Medulla oblongata (tissue), 1 donor: ENCODE measurements around the gene ESR1.
"Not testable (repeated sequence)": the region's sequence is repeated elsewhere in the genome, so short reads cannot be mapped to it uniquely, and the experiment has no call there.

Source experiments
- DNase-seq: peaks from one replicate; pipeline ENCODE4 v3.0.0-alpha.2; 2015; ENCODE audit errors: extremely low spot score

Gene ESR1

DNA sequence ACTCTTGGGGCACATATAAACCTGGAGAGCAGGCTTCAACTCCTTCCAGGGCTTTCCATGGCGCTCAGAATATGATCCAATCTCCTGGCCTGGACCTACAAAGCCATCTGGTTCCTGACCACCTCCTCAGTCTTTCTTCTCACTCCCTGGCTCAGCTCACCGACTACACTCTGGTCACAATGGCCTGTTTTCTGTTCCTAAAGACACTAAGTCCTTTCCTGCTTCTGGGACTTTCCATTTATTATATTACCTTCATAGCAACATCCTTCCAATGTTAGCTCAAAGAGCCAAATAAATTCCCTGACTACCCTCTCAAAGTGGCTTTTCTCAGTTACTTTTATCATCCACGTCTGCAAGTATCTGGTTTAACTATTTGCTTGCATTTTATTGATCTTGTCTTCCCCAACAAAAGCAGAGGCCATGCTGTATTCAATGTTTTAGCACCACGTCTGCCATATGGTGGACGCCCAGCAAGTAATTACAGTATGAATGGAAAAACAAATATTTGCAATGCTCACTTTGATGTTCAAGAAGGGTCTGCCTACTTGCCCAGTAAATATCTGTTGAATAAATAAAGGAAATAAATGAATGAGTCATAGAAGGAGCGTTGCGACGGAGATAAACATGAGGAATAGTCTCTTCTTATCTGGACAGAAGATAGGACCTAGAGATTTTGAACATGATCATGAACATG, 328.4 kb downstream of the ESR1 start:
- DNase-seq = no peak

DNA sequence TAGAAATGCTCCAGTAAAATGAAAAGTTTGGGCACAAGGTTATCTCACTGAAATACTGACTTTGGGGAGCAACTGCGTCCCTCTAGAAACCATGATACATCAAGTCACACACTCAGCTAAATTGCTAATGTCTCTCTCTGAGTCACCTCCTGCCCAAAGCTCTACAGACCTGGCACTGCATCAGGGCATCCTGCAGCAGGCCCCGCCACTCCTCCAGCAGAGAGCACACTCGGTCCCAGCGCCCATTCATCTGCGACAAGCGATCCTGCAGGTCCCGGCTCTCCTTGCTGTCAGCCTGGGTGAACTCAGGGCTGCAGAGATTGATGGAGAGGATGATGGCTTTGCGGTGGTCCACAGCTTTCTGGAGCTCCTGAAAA, 329.0 kb downstream of the ESR1 start:
- DNase-seq = no peak

DNA sequence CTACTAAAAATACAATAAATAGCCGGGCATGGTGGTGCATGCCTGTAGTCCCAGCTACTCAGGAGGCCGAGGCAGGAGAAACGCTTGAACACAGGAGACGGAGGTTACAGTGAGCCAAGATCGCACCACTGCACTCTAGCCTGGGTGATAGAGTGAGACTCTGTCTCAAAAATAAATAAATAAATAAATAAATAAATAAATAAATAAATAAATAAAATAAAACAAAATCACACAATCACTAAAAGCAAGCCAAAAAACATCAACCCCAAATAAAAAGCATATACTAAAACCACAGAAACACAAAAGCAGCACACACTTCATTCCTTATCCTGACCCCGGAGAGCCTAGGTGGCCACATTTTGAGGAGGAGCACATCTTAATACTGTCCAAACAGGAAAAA, 330.9 kb downstream of the ESR1 start:
- not testable (repeated sequence) for DNase-seq

DNA sequence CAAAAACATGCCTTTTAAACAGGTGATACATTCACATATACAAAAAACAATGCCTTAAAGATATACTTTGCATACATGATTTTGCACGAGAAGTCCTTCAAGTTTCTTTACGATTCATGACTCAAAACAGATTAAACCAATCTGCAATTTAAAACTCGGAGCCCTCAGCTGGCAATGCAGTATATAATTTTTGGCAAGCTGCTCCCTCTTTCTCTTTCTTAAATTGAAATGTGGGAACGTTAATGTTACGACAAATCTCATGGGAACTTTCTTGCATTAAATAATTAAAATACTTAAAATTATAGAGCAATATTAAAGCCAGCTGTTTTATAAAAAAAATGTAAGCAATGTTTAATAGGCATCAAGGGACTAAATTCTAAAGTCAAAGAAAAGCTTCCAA, 334.6 kb downstream of the ESR1 start:
- no peak for DNase-seq

DNA sequence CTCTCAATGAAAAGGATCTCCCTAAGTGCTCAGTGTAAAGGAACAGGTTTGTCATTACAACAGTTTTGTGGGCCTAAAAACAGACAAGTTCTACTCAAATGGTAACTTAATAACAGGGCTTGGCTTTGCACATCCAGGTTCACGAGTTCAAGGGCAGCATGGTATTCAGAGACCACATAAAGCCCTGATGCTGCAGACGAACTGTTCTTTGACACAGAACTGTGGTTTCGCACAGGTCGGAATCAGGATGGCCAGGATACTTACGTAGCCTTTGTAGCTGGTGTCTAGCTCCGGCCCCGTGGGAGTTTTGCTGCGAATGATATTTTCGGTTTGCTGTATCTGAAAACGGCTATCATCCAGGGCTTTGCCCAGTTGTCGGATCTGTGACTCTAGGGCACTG, 335.9 kb downstream of the ESR1 start:
- no peak for DNase-seq

DNA sequence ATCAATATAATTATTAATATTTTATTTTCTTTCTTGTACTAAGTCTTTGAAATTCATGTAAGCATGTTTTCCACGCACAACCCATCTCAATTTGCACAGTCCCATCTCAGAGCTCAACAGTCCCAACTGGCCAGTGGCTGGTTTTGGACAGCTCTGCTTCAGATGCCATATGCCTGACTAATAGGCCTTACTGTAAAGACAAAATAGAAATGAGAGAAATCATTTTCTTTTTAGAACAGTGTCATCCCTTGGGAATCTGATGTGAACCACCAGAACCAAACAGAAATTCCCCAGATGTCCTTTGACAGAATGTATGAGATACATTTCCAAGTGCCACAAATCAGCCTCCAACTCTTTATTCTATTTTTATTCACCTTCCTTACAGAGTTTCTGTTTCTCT, 338.9 kb downstream of the ESR1 start:
- no peak for DNase-seq

DNA sequence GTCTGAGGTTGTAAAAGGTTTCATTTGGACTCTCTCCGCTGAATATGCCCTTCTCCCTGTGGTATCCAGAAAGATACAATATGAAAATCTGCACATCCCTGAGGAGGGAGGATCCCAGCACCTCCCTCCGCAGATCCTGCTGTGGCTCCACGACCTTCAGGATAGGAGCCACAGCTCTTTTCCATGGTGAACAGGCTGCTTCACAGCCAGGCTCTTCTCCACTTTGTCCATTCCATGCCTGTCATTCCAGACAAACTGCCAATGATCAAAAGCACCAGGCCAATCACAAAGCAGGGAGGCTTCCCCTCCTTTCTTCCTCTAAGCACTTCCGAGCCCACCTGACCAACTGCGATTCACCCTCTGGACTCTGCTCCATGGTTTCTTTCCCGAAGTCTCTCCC, 339.8 kb downstream of the ESR1 start:
- DNase-seq = no peak

DNA sequence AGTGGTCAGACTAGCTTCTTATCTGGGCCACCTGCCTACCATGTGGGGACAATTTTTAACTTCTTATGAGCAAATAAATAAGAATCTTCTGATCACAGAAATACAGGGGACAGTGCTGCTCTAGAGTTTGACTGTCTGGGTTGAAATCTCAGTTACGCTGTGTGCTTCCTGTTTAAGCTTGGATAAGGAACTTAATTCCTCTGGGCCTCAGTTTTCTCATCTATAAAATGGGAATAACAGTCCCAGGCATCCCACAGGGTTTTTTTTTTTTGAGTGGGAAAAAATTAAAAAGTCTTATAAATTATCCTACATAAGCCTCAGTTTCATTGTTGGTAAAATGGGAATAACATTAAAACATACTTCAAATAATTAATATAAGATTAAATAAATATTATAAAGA, 340.9 kb downstream of the ESR1 start:
- no peak for DNase-seq

DNA sequence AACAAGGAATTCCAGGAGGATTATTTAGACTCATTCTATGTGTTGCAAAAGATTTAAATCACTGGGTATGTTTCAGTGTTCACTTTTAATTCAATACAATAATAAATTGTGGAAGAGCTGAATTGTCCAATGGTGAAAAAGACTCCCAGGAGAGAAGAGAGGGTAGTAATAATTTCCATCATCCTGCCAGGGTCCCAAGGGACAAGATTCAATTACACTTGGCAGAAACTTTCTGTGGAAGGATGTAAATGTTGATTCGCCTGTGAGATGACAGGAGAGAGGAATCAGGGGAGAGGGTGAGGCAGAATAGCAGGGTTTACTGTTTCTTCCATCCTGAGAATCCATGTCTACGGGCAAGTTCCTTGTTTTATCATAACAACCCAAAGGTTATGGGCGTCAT, 342.7 kb downstream of the ESR1 start:
- no peak for DNase-seq

DNA sequence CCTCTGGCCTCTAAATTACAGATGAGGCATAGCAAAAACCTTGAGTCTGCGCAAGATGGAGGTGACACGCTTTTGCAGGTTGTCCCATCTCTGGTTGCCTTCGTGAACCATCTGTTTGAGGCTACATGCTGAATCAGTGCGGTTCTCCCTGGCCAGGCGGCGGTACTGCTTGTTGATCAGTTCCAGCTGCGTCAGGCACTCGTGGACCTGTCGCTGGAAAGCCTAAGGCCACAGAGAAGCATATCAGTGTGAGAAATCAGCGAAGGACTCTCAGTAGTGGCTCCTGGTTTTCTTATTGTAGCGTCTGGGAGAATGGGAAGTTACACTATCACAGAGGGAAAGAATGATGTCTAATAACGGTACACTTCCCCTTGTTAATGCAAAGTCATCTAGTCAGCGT, 344.4 kb downstream of the ESR1 start:
- no peak for DNase-seq

DNA sequence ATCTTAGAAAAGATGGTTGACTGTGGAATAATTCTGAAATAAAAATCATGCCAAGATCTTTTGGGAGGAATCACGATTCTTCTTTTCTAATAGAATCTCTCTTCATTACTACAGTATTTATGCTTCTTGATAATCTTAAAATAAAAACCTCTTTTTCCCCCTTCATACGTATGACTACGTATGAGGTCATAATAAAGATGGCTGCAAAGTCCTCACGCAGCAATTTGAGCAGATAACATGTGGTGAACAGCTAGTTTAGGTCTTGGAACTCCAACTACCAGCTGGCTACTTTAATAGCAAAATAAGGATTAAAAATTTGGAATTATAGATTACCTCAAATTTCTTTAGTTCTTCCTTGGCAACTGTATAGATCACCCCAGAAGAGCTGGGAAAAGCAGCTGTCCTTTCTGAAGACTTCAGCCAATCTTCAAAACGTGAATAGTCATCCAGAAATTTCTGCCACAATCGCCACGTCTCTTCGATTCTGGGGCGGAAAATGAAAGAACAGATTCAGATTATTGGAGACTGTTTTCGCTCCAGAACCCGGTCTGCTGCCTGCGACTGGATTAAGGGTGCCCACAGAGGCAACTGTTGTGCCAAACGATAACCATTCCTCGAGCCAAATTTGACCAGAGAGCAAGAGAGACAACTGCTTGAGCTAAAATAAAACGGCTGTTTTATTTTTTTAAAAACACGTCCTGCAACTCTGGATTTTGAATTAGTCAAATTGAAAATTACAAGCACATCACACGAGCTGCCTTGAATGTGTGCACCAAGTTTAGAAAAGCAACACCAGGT, 347.3 kb downstream of the ESR1 start:
- DNase-seq = no peak

DNA sequence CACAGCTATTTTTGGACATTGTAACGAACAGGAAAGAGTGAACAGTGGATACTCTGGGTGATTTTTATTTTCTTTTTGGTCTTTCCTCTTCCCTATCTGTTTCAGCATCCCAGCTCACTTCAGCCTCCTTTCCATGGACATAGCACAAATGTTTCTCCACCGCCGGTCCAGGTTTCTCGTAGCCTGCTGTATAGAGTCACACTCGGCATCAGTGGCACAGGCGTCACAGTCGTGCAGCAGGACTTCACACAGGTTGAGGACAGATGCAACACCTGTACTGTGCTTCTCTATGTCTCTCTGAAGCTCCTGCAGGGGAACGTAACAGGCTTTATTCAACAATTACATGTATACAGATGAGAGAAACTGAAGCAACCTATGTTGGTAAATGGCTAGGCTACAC, 348.3 kb downstream of the ESR1 start:
- DNase-seq = no peak

DNA sequence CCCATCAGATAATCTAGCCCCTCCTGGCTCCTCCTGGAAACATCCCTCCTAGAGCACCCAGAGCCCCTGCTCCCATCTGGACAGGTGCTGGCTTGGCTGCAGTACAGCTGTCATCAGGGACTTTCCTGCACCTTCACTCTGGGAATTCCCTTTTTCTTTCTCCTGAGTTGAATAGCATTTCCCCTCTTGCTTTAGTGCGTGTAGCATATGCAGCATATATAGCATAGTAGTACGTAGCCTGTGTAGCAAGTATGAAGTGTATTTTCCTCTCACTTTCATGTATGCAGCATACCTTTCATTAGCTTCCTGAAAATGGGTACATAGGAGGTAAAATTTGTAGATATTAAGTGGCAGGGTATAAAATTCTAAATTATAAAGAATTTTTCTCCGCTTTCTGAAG, 352.9 kb downstream of the ESR1 start:
- DNase-seq = no peak

DNA sequence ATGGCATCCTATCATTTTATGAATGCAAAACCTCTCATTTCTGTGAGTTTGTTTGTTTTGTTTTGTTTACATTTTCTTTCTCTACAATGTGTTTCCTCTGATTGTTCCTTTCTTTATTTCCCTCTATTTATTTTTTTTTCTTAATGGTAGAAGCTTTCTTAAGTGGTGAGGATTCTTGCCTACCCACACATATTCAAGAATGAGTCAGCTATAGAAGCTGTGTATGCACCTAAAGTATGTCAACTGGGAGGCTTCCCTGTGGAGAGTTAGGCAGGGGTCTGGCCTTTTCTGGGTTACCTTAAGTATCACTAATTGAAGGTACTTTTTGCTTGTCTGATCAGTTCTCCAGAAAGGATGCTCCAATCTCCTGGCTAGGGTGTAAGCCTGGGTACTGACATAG, 354.0 kb downstream of the ESR1 start:
- DNase-seq = no peak

DNA sequence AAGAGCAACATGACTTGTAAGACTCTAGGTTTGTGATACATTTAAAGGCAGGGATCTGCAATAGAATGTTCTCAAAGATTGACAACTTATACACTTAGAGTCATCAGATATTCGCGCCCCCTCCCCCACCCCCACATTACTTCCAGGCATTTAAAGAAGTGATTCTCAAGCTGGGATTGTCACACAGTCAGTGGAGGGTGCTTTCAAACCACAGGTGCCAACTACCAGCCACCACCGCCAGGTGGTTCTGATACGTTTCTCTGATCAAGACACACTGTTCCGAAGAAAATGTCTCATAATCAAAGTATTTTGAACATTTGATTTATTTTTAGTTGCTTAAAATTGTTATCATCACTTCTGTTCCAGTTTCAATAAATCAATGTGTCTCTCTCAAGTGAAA, 357.5 kb downstream of the ESR1 start:
- DNase-seq = no peak

DNA sequence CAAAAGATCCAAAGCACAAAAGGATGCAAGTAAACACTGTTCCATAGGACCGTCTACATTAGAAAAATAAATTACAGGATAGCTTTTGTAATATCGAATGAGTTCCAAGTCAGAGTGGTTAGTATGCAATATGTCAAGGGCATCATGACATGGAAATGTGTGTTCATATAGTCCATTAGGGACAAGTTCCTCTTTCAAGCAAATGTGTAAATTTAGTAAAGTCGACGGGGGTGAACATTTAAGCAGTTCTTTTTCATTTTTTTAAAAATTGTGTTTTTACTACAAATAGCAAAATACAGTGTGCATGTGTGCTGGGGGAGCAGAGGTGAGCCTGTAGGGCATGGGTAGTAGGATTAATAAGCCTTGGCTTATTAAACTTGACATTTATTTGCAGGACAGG, 359.0 kb downstream of the ESR1 start:
- DNase-seq = no peak

DNA sequence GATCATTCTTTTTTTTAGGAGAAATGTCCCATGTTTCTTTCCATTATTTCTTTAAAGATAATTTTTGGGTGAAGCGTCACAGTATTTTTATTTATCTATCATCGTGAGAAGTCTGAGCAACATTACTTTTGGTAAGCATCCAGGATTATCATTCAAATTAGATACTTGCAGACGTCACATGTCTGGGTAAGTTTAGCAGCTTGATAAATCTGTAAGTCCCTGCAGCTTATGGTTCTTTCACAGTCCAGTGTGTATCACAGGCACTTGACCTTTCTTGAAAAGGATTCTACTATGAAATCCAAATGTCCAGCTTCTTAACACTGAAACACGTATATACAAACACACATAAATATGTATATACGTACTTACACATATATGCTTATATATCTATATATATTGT, 359.4 kb downstream of the ESR1 start:
- no peak for DNase-seq

DNA sequence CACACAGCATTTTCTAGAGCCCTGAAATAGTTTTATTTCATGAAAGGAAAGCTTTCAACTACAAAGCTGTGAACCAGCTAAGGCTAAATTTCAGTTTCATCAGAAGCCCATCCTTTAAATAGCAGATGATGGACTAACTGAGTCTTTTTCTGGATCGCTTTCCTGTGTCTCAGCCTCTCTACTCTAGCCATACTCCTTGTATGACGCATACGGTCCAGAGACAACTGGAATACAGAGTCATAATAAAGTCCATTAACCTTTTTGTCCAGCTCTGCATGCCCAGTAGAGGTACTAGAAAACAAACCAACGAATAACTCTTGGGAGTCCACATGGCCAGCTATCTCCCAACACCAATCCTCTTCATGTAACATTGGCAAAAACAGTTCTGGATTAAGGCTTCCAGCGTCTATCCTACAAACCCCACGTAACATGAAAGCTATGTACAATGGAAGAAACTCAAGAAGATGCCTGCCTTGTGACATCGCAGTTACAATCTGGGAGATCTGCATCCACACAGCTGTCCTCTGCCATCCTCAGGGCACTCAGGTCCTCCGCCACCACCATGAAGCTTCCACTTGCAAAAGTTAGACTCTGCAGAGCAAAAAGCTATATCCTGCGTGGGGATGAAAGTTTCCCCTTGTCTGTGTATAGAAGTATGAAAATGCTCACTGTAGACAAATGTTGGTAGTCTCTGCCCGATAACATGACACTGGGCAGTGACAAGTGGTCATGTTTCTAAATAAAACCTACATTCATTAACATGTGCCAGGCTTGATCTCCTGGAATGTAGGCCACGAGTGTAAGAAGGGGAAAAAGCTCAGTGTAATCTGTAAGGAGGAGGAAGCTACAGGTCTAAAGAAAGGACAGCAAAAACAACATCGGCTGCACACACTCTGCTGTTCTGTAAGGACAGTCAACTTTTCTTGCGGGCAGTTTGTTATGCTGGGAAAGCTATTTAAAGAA, 360.4 kb downstream of the ESR1 start:
- DNase-seq = no peak

DNA sequence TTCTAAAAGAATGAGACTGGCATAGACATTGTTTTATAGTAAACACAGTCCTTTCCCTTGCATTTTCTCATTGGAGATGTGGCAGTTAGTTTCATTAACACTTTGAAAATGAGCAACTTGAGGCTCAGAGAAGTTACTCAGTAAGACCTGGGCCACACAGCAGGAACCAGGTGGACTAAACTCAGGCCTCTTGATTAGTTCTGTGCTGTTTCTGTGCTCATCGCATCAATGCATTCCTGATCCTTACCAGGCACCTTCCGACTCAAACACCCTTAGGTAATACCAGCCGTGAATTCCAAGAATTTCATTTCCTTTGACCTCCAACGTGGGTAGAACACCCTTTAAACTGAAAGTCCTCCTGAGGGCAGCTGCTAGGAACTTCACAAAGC, 362.8 kb downstream of the ESR1 start:
- DNase-seq = no peak

DNA sequence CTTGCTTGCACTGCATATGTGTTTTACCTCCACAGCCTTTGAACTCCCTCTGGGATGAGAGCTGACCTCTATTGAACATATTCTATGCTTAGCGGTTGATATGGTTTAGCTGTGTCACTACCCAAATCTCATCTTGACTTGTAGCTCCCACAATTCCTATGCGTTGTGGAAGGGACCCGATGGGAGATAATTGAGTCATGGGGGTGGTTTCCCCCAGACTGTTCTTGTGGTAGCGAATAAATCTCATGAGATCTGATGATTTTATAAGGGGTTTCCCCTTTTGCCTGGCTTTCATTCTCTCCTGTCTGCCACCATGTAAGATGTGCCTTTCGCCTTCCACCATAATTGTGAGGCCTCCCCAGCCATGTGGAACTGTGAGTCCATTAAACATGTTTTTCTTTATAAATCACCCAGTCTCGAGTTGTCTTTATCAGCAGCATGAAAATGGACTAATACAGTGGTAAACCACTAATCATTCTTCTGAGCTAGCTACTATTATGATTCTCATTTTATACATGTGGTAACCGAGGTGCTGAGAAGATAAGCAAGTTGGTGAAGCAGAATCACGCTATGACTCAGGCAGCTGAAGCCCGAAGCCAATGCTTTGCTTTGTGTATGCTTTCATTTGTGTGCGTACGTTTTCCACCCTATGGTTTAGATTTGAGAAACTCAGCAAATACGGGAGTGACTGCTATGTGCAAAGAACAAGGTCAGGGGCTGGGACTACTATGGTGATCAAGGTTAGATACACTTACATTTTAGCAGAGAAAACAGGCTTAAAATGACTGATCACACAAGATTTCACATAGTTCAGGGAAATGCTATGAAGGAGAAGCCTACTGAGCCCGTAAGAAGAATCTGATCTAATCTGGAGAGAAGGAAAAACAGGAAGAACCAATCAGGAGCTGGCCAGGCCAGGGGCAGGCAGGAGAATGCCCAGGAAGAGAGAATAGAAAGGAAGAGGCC, 363.5 kb downstream of the ESR1 start:
- DNase-seq = no peak

DNA sequence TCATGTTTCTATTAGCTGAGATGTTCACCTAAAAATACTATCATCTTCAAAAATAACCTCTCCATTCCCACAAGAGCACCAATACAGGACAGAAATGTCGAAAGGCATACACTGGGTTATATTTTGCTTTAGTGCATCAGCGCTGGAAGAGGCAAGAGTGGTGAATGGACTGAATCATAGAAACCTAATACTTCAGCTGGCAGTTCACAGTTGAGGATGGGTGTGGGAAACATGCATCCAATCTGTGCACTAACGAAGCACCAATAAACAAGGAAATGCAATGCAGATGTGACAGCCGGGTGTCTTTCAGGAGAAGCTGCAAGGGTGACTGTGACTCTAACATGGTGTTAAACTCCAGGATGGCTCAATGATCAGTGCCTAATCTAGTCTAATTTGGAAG, 365.8 kb downstream of the ESR1 start:
- no peak for DNase-seq
